HCT116 (cell line): ENCODE results near the gene ZFHX3. TPM values are rescaled to one million over a fixed set of nuclear protein-coding genes. Genes with fewer than 3 reads are reported as not detected.

ENCODE experiments used
- ATAC-seq: fragments of 200-7000 bp; cut with Tn5 transposase; 2 replicates; pipeline ENCODE4 v1.9.1; 2020; ENCODE audit warnings: mild to moderate bottlenecking, moderate library complexity
- BruUV-seq: library from RNA; stranded (reverse); fragments of 400-500 nt; replicated peaks from 2 replicates; lab custom pipeline; 2021; lab: Mats Ljungman, UMichigan
- CTCF ChIA-PET: fragments of 300-600 bp; sonication (Branson Sonifier 250); formaldehyde crosslinking; loops from one replicate; lab custom pipeline; 2021; ENCODE audit warnings: antibody characterized with exemption; lab: Charles Lee
- POLR2A ChIA-PET: fragments of 300-600, 350-600 bp; sonication (Branson Sonifier 250); formaldehyde crosslinking; loops from one replicate; lab custom pipeline; 2021; ENCODE audit warnings: antibody characterized with exemption; lab: Charles Lee
- RAD21 ChIA-PET, 2 experiments: fragments of 300-600 bp; sonication (Branson Sonifier 250); formaldehyde crosslinking; loops; one replicate each; lab custom pipeline; 2023; ENCODE audit warnings: low total read pairs in 2 of 2; ENCODE audit not compliant: uncharacterized antibody in 2 of 2, unreplicated experiment in 2 of 2, low non-redundant PET in 1 of 2; lab: Charles Lee
- DNase-seq: peaks from one replicate; pipeline ENCODE4 v3.0.0-alpha.2; 2010; ENCODE audit warnings: low read depth, low spot score
- H2AFZ ChIP-seq: fragments of 200-600 bp; shearing (Covaris generic), sonication (generic); 2 replicates; pipeline ENCODE4 v1.6.1; 2017; ENCODE audit warnings: low read depth, mixed run types, mixed read lengths, antibody characterized with exemption, low read length; ENCODE audit not compliant: poor library complexity, severe bottlenecking
- H3K27ac ChIP-seq: 2 replicates; pipeline ENCODE4 v1.5.1; 2012; ENCODE audit warnings: low read depth, low read length
- H3K27me3 ChIP-seq: fragments of 200-600 bp; sonication (generic); 2 replicates; pipeline ENCODE4 v1.6.1; 2016; ENCODE audit warnings: mixed run types, low read length, mixed read lengths; ENCODE audit not compliant: insufficient read depth
- H3K36me3 ChIP-seq, 2 experiments: fragments of 200-500 bp in 1 of 2; fragments of 200-600 bp in 1 of 2; sonication (Bioruptor generic) in 1 of 2; sonication (generic) in 1 of 2; 2 replicates each; pipeline versions ENCODE4 v1.5.1 to v1.6.1; 2014 to 2016; ENCODE audit warnings: low read length in 2 of 2, inconsistent platforms in 1 of 2, mixed read lengths in 1 of 2, mixed run types in 1 of 2; ENCODE audit not compliant: insufficient read depth in 2 of 2, control insufficient read depth in 1 of 2
- H3K4me1 ChIP-seq, 2 experiments: fragments of 200-600 bp in 1 of 2; sonication (generic) in 1 of 2; 2 replicates each; pipeline versions ENCODE4 v1.5.1 to v1.6.1; 2012 to 2017; ENCODE audit warnings: low read length in 2 of 2, inconsistent platforms in 1 of 2, mild to moderate bottlenecking in 1 of 2, mixed read lengths in 1 of 2, mixed run types in 1 of 2, moderate library complexity in 1 of 2; ENCODE audit not compliant: insufficient read depth in 2 of 2, control insufficient read depth in 1 of 2
- H3K4me2 ChIP-seq: fragments of 200-600 bp; sonication (generic); 2 replicates; pipeline ENCODE4 v1.6.1; 2017; ENCODE audit warnings: mixed run types, low read length, mixed read lengths
- H3K4me3 ChIP-seq, 2 experiments: fragments of 200-600 bp in 1 of 2; sonication (generic) in 1 of 2; replicated peaks in 1 of 2; 2 replicates each; pipeline ENCODE4 v1.5.1; 2011 to 2016; ENCODE audit warnings: low read length in 2 of 2, control low read depth in 1 of 2, low read depth in 1 of 2, mild to moderate bottlenecking in 1 of 2, mixed read lengths in 1 of 2, mixed run types in 1 of 2
- H3K79me2 ChIP-seq: fragments of 200-600 bp; sonication (generic); 2 replicates; pipeline ENCODE4 v1.6.1; 2017; ENCODE audit warnings: mild to moderate bottlenecking, mixed run types, low read length, moderate library complexity, mixed read lengths; ENCODE audit not compliant: insufficient read depth
- H3K9ac ChIP-seq: fragments of 200-600 bp; sonication (generic); 2 replicates; pipeline ENCODE4 v1.6.1; 2016; ENCODE audit warnings: low read length, mixed read lengths
- H3K9me2 ChIP-seq: fragments of 200-600 bp; sonication (generic), shearing (Covaris generic); 2 replicates; pipeline ENCODE4 v1.6.1; 2017; ENCODE audit warnings: mixed run types, mild to moderate bottlenecking, moderate library complexity; ENCODE audit not compliant: insufficient read depth
- H3K9me3 ChIP-seq, 2 experiments: fragments of 200-500 bp in 1 of 2; fragments of 200-600 bp in 1 of 2; sonication (Bioruptor generic) in 1 of 2; sonication (generic) in 1 of 2; 2 replicates each; pipeline ENCODE4 v1.6.1; 2014 to 2017; ENCODE audit warnings: low read length in 2 of 2, mixed read lengths in 2 of 2, inconsistent platforms in 1 of 2, low read depth in 1 of 2, mild to moderate bottlenecking in 1 of 2, mixed run types in 1 of 2, moderate library complexity in 1 of 2; ENCODE audit not compliant: control insufficient read depth in 1 of 2, insufficient read depth in 1 of 2
- H4K20me1 ChIP-seq: fragments of 200-600 bp; sonication (generic), shearing (Covaris generic); 2 replicates; pipeline ENCODE4 v1.6.1; 2017; ENCODE audit warnings: mixed run types, mild to moderate bottlenecking, moderate library complexity; ENCODE audit not compliant: insufficient read depth
- ATF3 ChIP-seq: IDR thresholded peaks from 2 replicates; pipeline ENCODE4 v1.6.1; 2012
- CBX3 ChIP-seq: IDR thresholded peaks from 2 replicates; pipeline ENCODE4 v1.6.1; 2012; ENCODE audit warnings: low read depth
- CEBPB ChIP-seq: IDR thresholded peaks from 2 replicates; pipeline ENCODE4 v1.6.1; 2012; ENCODE audit warnings: low read depth
- EGR1 ChIP-seq: IDR thresholded peaks from 2 replicates; pipeline ENCODE4 v1.6.1; 2012; ENCODE audit warnings: low read depth
- ELF1 ChIP-seq: IDR thresholded peaks from 2 replicates; pipeline ENCODE4 v1.6.1; 2012; ENCODE audit warnings: low read depth, borderline replicate concordance
- EZH2 ChIP-seq: fragments of 200-600 bp; sonication (generic); IDR thresholded peaks from 2 replicates; pipeline ENCODE4 v1.6.1; 2017; ENCODE audit warnings: antibody characterized with exemption, mixed run types
- EZH2phosphoT487 ChIP-seq: fragments of 200-600 bp; IDR thresholded peaks from 2 replicates; pipeline ENCODE4 v1.6.1; 2018; ENCODE audit warnings: antibody characterized with exemption, borderline replicate concordance
- FOSL1 ChIP-seq: IDR thresholded peaks from 2 replicates; pipeline ENCODE4 v1.6.1; 2012; ENCODE audit warnings: low read depth
- JUND ChIP-seq: IDR thresholded peaks from 2 replicates; pipeline ENCODE4 v1.6.1; 2012
- POLR2A ChIP-seq: IDR thresholded peaks from 2 replicates; pipeline ENCODE4 v1.7.0; 2011; ENCODE audit warnings: borderline replicate concordance; ENCODE audit not compliant: insufficient read depth, insufficient read length; ENCODE audit errors: extremely low read depth
- POLR2AphosphoS5 ChIP-seq: IDR thresholded peaks from 2 replicates; pipeline ENCODE4 v1.6.1; 2011; ENCODE audit warnings: mild to moderate bottlenecking, low read depth, low read length, moderate library complexity
- RAD21 ChIP-seq: IDR thresholded peaks from 2 replicates; pipeline ENCODE4 v1.6.1; 2012; ENCODE audit warnings: low read depth, mild to moderate bottlenecking
- SIN3A ChIP-seq: IDR thresholded peaks from 2 replicates; pipeline ENCODE4 v1.6.1; 2012; ENCODE audit warnings: low read depth
- SP1 ChIP-seq: IDR thresholded peaks from 2 replicates; pipeline ENCODE4 v1.6.1; 2012; ENCODE audit warnings: low read depth
- SRF ChIP-seq: IDR thresholded peaks from 2 replicates; pipeline ENCODE4 v1.6.1; 2012; ENCODE audit warnings: low read depth
- YY1 ChIP-seq: IDR thresholded peaks from 2 replicates; pipeline ENCODE4 v1.6.1; 2011; ENCODE audit warnings: low read length, low read depth, moderate library complexity, mild to moderate bottlenecking; ENCODE audit not compliant: insufficient replicate concordance; ENCODE audit errors: extremely low read depth
- ZFX ChIP-seq: fragments of 450-650 bp; IDR thresholded peaks from 2 replicates; pipeline ENCODE4 v1.6.1; 2017
- intact Hi-C: fragments of 100-400 bp; cut with micrococcal nuclease; formaldehyde crosslinking; loops from 2 replicates; pipeline ENCODE4 v1.10.0; 2022
- total RNA-seq: library from RNA; stranded (reverse); gene quantifications from one replicate; pipeline ENCODE4 v1.2.1, GENCODE V29; 2021; ENCODE audit not compliant: unreplicated experiment
- TF ChIP-seq, protein P1 (sequence below), 3 experiments: fragments of 200-600 bp in 1 of 3; sonication (generic) in 1 of 3; IDR thresholded peaks in 2 of 3; conservative IDR thresholded peaks in 1 of 3; 2 replicates each; pipeline ENCODE4 v1.5.1; 2012 to 2017; ENCODE audit warnings: low read depth in 2 of 3, low read length in 2 of 3, antibody characterized with exemption in 1 of 3, borderline replicate concordance in 1 of 3, control low read depth in 1 of 3, mild to moderate bottlenecking in 1 of 3, mixed read lengths in 1 of 3, mixed run types in 1 of 3, moderate library complexity in 1 of 3; ENCODE audit not compliant: insufficient read depth in 1 of 3
- TF ChIP-seq, protein P2 (sequence below): IDR thresholded peaks from 2 replicates; pipeline ENCODE4 v1.6.1; 2012
- TF ChIP-seq, protein P3 (sequence below): IDR thresholded peaks from 2 replicates; pipeline ENCODE4 v1.6.1; 2011; ENCODE audit warnings: mild to moderate bottlenecking, low read length, moderate library complexity; ENCODE audit not compliant: insufficient replicate concordance; ENCODE audit errors: extremely low read depth

Gene ZFHX3
- total RNA-seq, 1 experiment from 2014 or later, result 6.3 TPM

DNA sequence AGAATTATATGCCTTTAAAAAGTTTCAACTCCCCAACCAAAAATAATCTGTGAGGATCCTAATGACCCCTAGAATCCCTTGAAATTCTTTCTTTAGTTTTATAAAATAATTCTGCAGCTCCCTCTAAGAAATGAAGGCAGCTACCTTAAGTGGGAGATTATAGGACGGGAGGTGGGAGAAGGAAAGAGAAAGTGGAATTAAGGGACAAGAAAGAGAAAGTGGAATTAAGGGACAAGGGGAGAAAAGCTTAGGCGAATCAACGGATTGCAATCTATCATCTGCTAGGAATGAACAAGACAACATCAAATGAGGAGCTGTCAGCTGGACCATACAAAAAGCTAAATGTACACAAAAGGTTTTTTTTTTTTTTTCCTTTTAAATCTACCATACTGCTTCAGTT, 262.0 kb downstream of the ZFHX3 start (continued):
- TF ChIP-seq ZFX (no peak), SP1 (no peak), POLR2A (no peak), SIN3A (no peak)
- TF ChIP-seq, protein P1, sequence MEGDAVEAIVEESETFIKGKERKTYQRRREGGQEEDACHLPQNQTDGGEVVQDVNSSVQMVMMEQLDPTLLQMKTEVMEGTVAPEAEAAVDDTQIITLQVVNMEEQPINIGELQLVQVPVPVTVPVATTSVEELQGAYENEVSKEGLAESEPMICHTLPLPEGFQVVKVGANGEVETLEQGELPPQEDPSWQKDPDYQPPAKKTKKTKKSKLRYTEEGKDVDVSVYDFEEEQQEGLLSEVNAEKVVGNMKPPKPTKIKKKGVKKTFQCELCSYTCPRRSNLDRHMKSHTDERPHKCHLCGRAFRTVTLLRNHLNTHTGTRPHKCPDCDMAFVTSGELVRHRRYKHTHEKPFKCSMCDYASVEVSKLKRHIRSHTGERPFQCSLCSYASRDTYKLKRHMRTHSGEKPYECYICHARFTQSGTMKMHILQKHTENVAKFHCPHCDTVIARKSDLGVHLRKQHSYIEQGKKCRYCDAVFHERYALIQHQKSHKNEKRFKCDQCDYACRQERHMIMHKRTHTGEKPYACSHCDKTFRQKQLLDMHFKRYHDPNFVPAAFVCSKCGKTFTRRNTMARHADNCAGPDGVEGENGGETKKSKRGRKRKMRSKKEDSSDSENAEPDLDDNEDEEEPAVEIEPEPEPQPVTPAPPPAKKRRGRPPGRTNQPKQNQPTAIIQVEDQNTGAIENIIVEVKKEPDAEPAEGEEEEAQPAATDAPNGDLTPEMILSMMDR (IDR thresholded peaks at IDR 0.05 in 2 of 3, conservative IDR thresholded peaks at IDR 0.05 in 1 of 3; ENCODE audit: borderline replicate concordance in 1 of 3, insufficient read depth in 1 of 3, low read depth in 2 of 3, low read length in 2 of 3), result no peak
- TF ChIP-seq, protein P2, sequence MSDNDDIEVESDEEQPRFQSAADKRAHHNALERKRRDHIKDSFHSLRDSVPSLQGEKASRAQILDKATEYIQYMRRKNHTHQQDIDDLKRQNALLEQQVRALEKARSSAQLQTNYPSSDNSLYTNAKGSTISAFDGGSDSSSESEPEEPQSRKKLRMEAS, result no peak

DNA sequence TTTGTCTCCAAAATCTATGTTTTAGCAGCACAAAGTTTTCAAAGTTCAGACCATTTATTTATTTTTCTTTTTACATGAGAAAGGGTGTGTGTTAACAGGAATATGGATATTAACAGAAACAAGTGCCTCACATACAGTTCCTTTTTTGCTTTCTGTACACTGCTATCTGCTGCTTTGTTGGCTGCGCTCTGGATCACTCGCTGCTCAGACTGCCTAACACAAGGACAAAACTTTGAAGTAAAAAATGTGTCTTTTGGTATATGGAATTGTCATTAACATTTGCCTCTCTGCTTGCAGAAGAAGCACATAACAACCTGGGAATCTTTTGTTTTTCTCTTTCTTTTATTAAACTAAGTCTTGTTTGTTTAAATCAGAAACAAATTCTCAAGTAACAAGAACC, 262.8 kb downstream of the ZFHX3 start:
- no peak for ATAC-seq
- no peaks in the 10 kb centered on the region for H4K20me1 ChIP-seq
- no peak overlapping the region for H3K9ac ChIP-seq
- no peak overlapping the region for H3K4me2 ChIP-seq
- POLR2A ChIA-PET, result no interaction called here
- H3K27ac ChIP-seq, result no peak overlapping the region
- H3K27me3 ChIP-seq, result no peaks in the 10 kb centered on the region
- no peak for TF ChIP-seq POLR2AphosphoS5
- no peak for TF ChIP-seq ZFX
- no peak for TF ChIP-seq ELF1
- no peak for TF ChIP-seq YY1
- TF ChIP-seq EZH2phosphoT487, result no peak
- no peak for TF ChIP-seq RAD21
- no peak for TF ChIP-seq JUND
- no peak for TF ChIP-seq SRF
- TF ChIP-seq, protein P3, sequence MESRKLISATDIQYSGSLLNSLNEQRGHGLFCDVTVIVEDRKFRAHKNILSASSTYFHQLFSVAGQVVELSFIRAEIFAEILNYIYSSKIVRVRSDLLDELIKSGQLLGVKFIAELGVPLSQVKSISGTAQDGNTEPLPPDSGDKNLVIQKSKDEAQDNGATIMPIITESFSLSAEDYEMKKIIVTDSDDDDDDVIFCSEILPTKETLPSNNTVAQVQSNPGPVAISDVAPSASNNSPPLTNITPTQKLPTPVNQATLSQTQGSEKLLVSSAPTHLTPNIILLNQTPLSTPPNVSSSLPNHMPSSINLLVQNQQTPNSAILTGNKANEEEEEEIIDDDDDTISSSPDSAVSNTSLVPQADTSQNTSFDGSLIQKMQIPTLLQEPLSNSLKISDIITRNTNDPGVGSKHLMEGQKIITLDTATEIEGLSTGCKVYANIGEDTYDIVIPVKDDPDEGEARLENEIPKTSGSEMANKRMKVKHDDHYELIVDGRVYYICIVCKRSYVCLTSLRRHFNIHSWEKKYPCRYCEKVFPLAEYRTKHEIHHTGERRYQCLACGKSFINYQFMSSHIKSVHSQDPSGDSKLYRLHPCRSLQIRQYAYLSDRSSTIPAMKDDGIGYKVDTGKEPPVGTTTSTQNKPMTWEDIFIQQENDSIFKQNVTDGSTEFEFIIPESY, result no peak
- TF ChIP-seq CEBPB, result no peak
- no peak for TF ChIP-seq ATF3
- TF ChIP-seq, protein P2, result no peak
- no peak for TF ChIP-seq EZH2
- no peak for TF ChIP-seq EGR1
- no peak for TF ChIP-seq SP1
- TF ChIP-seq, protein P1 (IDR thresholded peaks at IDR 0.05 in 2 of 3, conservative IDR thresholded peaks at IDR 0.05 in 1 of 3; ENCODE audit: borderline replicate concordance in 1 of 3, insufficient read depth in 1 of 3, low read depth in 2 of 3, low read length in 2 of 3), result no peak
- no peak for TF ChIP-seq FOSL1
- no peak for TF ChIP-seq SIN3A
- no peak for TF ChIP-seq CBX3
- H3K4me1 ChIP-seq, result no peaks in the 10 kb centered on the region
- no peak overlapping the region for H2AFZ ChIP-seq
- no TSS peak for BruUV-seq
- intact Hi-C loops, result no loop called here
- no peaks in the 10 kb centered on the region for H3K36me3 ChIP-seq
- no peaks in the 10 kb centered on the region for H3K79me2 ChIP-seq
- RAD21 ChIA-PET, result no interaction called here
- H3K4me3 ChIP-seq, result no peak overlapping the region
- H3K9me2 ChIP-seq, result no peaks in the 10 kb centered on the region
- CTCF ChIA-PET, result interaction anchor here (1.6 kb wide), 1 partner anchor 48 kb away, joined by 7 read pairs; no protein-coding TSS in a partner anchor
- H3K9me3 ChIP-seq, result no peaks in the 10 kb centered on the region
- DNase-seq, result no peak
